ENCODE data around the gene LURAP1L. TPM values are rescaled to one million over a fixed set of nuclear protein-coding genes. Genes with fewer than 3 reads are reported as not detected.

Gene LURAP1L
- total RNA-seq, 2 donors from 2014 or later, result not detected

GRCh38 chr9:12764150-12764549 lies 10.7 kb upstream of the LURAP1L start:
- H3K27me3 Mint-ChIP-seq, result no peaks in the 10 kb centered on the region
- no peak overlapping the region for H3K27ac Mint-ChIP-seq
- peaks cover 13% of the 10 kb centered on the region for H3K9me3 Mint-ChIP-seq
- no peaks in the 10 kb centered on the region for H3K36me3 Mint-ChIP-seq
- H3K4me3 Mint-ChIP-seq, result no peak overlapping the region
- no peak for DNase-seq (ENCODE audit: low spot score)
- no peaks in the 10 kb centered on the region for H3K4me1 Mint-ChIP-seq (ENCODE audit: low read depth in 2 of 2)
- no peak for ATAC-seq

- DNase-seq (ENCODE audit: low spot score), result no peak
- no peak for ATAC-seq
- H3K4me3 Mint-ChIP-seq, result no peak overlapping the region
- H3K27ac Mint-ChIP-seq, result no peak overlapping the region
- peaks cover 17% of the 10 kb centered on the region for H3K9me3 Mint-ChIP-seq
- no peaks in the 10 kb centered on the region for H3K4me1 Mint-ChIP-seq (ENCODE audit: low read depth in 2 of 2)
- H3K27me3 Mint-ChIP-seq, result no peaks in the 10 kb centered on the region
- H3K36me3 Mint-ChIP-seq, result no peaks in the 10 kb centered on the region
Measured at GRCh38 chr9:12765088-12765798, 9.6 kb upstream of the LURAP1L start.

- Mint-ChIP-seq H3K4me3 (no peak overlapping the region), H3K36me3 (no peaks in the 10 kb centered on the region), H3K4me1 (ENCODE audit: low read depth in 2 of 2) (no peaks in the 10 kb centered on the region), H3K27me3 (no peaks in the 10 kb centered on the region), H3K9me3 (peaks cover 16% of the 10 kb centered on the region), H3K27ac (no peak overlapping the region)
- DNase-seq (ENCODE audit: low spot score), result no peak
- no peak for ATAC-seq
Measured at GRCh38 chr9:12766357-12766756, 8.5 kb upstream of the LURAP1L start.

- H3K27ac Mint-ChIP-seq, result no peak overlapping the region
- peaks cover 9% of the 10 kb centered on the region for H3K9me3 Mint-ChIP-seq
- H3K4me1 Mint-ChIP-seq (ENCODE audit: low read depth in 2 of 2), result peaks cover 0 to under 1% of the 10 kb centered on the region in 2 donors
- no peaks in the 10 kb centered on the region for H3K36me3 Mint-ChIP-seq
- DNase-seq (ENCODE audit: low spot score), result no peak
- ATAC-seq, result no peak
- H3K4me3 Mint-ChIP-seq, result no peak overlapping the region
- peaks cover 0 to 2% of the 10 kb centered on the region in 2 donors for H3K27me3 Mint-ChIP-seq
Measured at GRCh38 chr9:12770261-12770660, 4.6 kb upstream of the LURAP1L start.

- Mint-ChIP-seq H3K27ac (no peak overlapping the region), H3K4me1 (ENCODE audit: low read depth in 2 of 2) (peaks cover 0 to 6% of the 10 kb centered on the region in 2 donors), H3K36me3 (no peaks in the 10 kb centered on the region), H3K9me3 (peaks cover 5% of the 10 kb centered on the region), H3K27me3 (peaks cover 8 to 11% of the 10 kb centered on the region in 2 donors), H3K4me3 (no peak overlapping the region)
- no peak for DNase-seq (ENCODE audit: low spot score)
- ATAC-seq, result no peak
Measured at GRCh38 chr9:12771891-12772290, 2.9 kb upstream of the LURAP1L start.

GRCh38 chr9:12773562-12773961 lies 1.3 kb upstream of the LURAP1L start:
- H3K27me3 Mint-ChIP-seq, result peaks cover 8 to 11% of the 10 kb centered on the region in 2 donors
- H3K4me1 Mint-ChIP-seq (ENCODE audit: low read depth in 2 of 2), result peaks cover 0 to 6% of the 10 kb centered on the region in 2 donors
- DNase-seq (ENCODE audit: low spot score) (no peak), ATAC-seq (no peak)
- H3K36me3 Mint-ChIP-seq, result no peaks in the 10 kb centered on the region
- H3K4me3 Mint-ChIP-seq, result no peak overlapping the region
- H3K9me3 Mint-ChIP-seq, result peaks cover 3% of the 10 kb centered on the region
- H3K27ac Mint-ChIP-seq, result no peak overlapping the region

- Mint-ChIP-seq H3K27ac (no peak overlapping the region), H3K4me3 (peak overlapping the region; percentile 39), H3K27me3 (peaks cover 8 to 11% of the 10 kb centered on the region in 2 donors), H3K9me3 (no peaks in the 10 kb centered on the region), H3K4me1 (ENCODE audit: low read depth in 2 of 2) (peaks cover 0 to 6% of the 10 kb centered on the region in 2 donors), H3K36me3 (no peaks in the 10 kb centered on the region)
- DNase-seq (ENCODE audit: low spot score) (no peak), ATAC-seq (peak in 1 of 2 donors; percentile 13)
Measured at GRCh38 chr9:12775679-12776512, 1.1 kb downstream of the LURAP1L start.

GRCh38 chr9:12776513-12777055 lies 1.8 kb downstream of the LURAP1L start:
- Mint-ChIP-seq H3K27ac (no peak overlapping the region), H3K36me3 (no peaks in the 10 kb centered on the region), H3K27me3 (peaks cover 8 to 11% of the 10 kb centered on the region in 2 donors), H3K9me3 (peaks cover 4% of the 10 kb centered on the region), H3K4me3 (peak overlapping the region; percentile 17), H3K4me1 (ENCODE audit: low read depth in 2 of 2) (peaks cover 0 to 6% of the 10 kb centered on the region in 2 donors)
- DNase-seq (ENCODE audit: low spot score) (no peak), ATAC-seq (no peak)

GRCh38 chr9:12777121-12778022 lies 2.6 kb downstream of the LURAP1L start:
- peaks cover 8 to 11% of the 10 kb centered on the region in 2 donors for H3K27me3 Mint-ChIP-seq
- H3K9me3 Mint-ChIP-seq, result peaks cover 4% of the 10 kb centered on the region
- peaks cover 0 to 6% of the 10 kb centered on the region in 2 donors for H3K4me1 Mint-ChIP-seq (ENCODE audit: low read depth in 2 of 2)
- no peaks in the 10 kb centered on the region for H3K36me3 Mint-ChIP-seq
- no peak overlapping the region for H3K27ac Mint-ChIP-seq
- no peak overlapping the region for H3K4me3 Mint-ChIP-seq
- ATAC-seq, result no peak
- no peak for DNase-seq (ENCODE audit: low spot score)

- H3K9me3 Mint-ChIP-seq, result peaks cover 4% of the 10 kb centered on the region
- H3K27me3 Mint-ChIP-seq, result peaks cover 8 to 11% of the 10 kb centered on the region in 2 donors
- H3K4me1 Mint-ChIP-seq (ENCODE audit: low read depth in 2 of 2), result peaks cover 0 to 6% of the 10 kb centered on the region in 2 donors
- DNase-seq (ENCODE audit: low spot score) (no peak), ATAC-seq (no peak)
- no peaks in the 10 kb centered on the region for H3K36me3 Mint-ChIP-seq
- no peak overlapping the region for H3K4me3 Mint-ChIP-seq
- no peak overlapping the region for H3K27ac Mint-ChIP-seq
Measured at GRCh38 chr9:12778389-12778788, 3.6 kb downstream of the LURAP1L start.

- Mint-ChIP-seq H3K27me3 (peaks cover 5% of the 10 kb centered on the region in 2 donors), H3K27ac (no peak overlapping the region)
Measured at GRCh38 chr9:12781226-12781733, 6.5 kb downstream of the LURAP1L start.

GRCh38 chr9:12783767-12784460 lies 9.1 kb downstream of the LURAP1L start:
- Mint-ChIP-seq H3K27ac (no peak overlapping the region), H3K36me3 (no peaks in the 10 kb centered on the region), H3K4me3 (no peak overlapping the region), H3K27me3 (no peaks in the 10 kb centered on the region), H3K9me3 (peaks cover 11% of the 10 kb centered on the region), H3K4me1 (ENCODE audit: low read depth in 2 of 2) (no peaks in the 10 kb centered on the region)
- no peak for ATAC-seq
- DNase-seq (ENCODE audit: low spot score), result no peak

More at GRCh38 chr9:12781226-12781733, 6.5 kb downstream of the LURAP1L start:
- H3K9me3 Mint-ChIP-seq, result peaks cover 8% of the 10 kb centered on the region
- DNase-seq (ENCODE audit: low spot score) (no peak), ATAC-seq (no peak)
- H3K4me3 Mint-ChIP-seq, result no peak overlapping the region
- H3K36me3 Mint-ChIP-seq, result no peaks in the 10 kb centered on the region
- H3K4me1 Mint-ChIP-seq (ENCODE audit: low read depth in 2 of 2), result peaks cover 0 to 3% of the 10 kb centered on the region in 2 donors
